WERI-Rb-1 (cell line): ENCODE measurements around the gene DNAJC3.
"Not testable (repeated sequence)": the region's sequence is repeated elsewhere in the genome, so short reads cannot be mapped to it uniquely, and the experiment has no call there.

ENCODE experiments used
- DNase-seq: peaks from one replicate; pipeline ENCODE4 v3.0.0-alpha.2; 2020
- H3K27ac ChIP-seq: fragments of 250-450 bp; sonication (Bioruptor Pico); 2 replicates; pipeline ENCODE4 v1.5.1; 2020; ENCODE audit warnings: mild to moderate bottlenecking, moderate library complexity
- H3K27me3 ChIP-seq: fragments of 250-450 bp; sonication (Bioruptor Pico); 2 replicates; pipeline ENCODE4 v1.5.1; 2021; ENCODE audit warnings: mild to moderate bottlenecking, low read depth, moderate library complexity; ENCODE audit not compliant: insufficient read depth, severe bottlenecking
- H3K36me3 ChIP-seq: fragments of 250-450 bp; sonication (Bioruptor Pico); 2 replicates; pipeline ENCODE4 v1.5.1; 2020; ENCODE audit warnings: mild to moderate bottlenecking, moderate library complexity
- H3K4me3 ChIP-seq: 2 replicates; pipeline ENCODE4 v1.5.1; 2011; ENCODE audit warnings: low read depth, mild to moderate bottlenecking, control low read depth, low read length
- H3K9me3 ChIP-seq: fragments of 250-450 bp; sonication (Bioruptor Pico); 2 replicates; pipeline ENCODE4 v1.5.1; 2021; ENCODE audit warnings: mild to moderate bottlenecking, moderate library complexity; ENCODE audit not compliant: severe bottlenecking
- TF ChIP-seq, protein P1 (sequence below): IDR thresholded peaks from 2 replicates; pipeline ENCODE4 v1.5.1; 2011; ENCODE audit warnings: low read depth, mild to moderate bottlenecking, control low read depth, inconsistent platforms, low read length

DNAJC3 gene

DNA sequence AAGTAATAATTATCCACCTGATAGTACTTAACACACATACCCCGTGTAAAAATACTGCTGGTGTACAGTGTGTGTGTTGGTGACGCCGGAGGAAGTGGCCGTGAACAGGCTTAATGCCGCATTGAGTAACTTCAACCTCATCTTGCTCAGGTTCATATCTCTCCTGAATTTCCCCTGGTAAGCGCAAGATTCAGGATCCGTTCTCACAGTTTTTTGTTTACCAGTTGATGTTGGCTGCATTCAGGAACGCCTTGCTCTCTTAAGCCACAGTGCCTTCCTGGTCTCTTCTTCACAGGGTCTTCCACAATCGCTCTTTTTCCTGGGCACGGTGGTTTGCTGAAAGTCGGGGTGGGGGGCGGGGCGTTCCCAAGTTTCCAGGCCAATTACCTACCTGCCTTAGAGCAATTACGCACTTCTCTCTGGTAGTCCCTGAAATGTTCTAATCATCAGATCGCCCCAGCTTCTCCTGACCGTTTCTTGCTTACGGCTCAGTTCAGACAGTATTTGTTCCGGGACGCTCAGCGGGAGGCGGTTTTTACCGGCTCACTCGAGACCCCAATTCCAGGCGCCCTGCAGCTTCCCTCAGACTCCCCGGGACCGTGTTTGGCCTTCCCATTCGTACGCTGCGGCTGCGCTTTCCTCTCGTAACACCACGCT is 706 bp upstream of the DNAJC3 start:
- TF ChIP-seq, protein P1, sequence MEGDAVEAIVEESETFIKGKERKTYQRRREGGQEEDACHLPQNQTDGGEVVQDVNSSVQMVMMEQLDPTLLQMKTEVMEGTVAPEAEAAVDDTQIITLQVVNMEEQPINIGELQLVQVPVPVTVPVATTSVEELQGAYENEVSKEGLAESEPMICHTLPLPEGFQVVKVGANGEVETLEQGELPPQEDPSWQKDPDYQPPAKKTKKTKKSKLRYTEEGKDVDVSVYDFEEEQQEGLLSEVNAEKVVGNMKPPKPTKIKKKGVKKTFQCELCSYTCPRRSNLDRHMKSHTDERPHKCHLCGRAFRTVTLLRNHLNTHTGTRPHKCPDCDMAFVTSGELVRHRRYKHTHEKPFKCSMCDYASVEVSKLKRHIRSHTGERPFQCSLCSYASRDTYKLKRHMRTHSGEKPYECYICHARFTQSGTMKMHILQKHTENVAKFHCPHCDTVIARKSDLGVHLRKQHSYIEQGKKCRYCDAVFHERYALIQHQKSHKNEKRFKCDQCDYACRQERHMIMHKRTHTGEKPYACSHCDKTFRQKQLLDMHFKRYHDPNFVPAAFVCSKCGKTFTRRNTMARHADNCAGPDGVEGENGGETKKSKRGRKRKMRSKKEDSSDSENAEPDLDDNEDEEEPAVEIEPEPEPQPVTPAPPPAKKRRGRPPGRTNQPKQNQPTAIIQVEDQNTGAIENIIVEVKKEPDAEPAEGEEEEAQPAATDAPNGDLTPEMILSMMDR = no peak
- H3K27me3 ChIP-seq = no peaks in the 10 kb centered on the region
- H3K27ac ChIP-seq = peak overlapping the region; percentile 93
- DNase-seq = peak; percentile 48
- H3K36me3 ChIP-seq = peaks cover 7% of the 10 kb centered on the region
- peak overlapping the region; percentile 98 for H3K4me3 ChIP-seq
- H3K9me3 ChIP-seq = peaks cover 4% of the 10 kb centered on the region

- Histone ChIP-seq H3K36me3 (peaks cover 4% of the 10 kb centered on the region), H3K27ac (peak overlapping the region; percentile 84), H3K9me3 (no peaks in the 10 kb centered on the region), H3K27me3 (no peaks in the 10 kb centered on the region), H3K4me3 (peak overlapping the region; percentile 98)
- no peak for DNase-seq
- TF ChIP-seq, protein P1 = no peak
These were observed 776 bp downstream of the DNAJC3 start for GRCh38 chr13:95677564-95678266.

DNA sequence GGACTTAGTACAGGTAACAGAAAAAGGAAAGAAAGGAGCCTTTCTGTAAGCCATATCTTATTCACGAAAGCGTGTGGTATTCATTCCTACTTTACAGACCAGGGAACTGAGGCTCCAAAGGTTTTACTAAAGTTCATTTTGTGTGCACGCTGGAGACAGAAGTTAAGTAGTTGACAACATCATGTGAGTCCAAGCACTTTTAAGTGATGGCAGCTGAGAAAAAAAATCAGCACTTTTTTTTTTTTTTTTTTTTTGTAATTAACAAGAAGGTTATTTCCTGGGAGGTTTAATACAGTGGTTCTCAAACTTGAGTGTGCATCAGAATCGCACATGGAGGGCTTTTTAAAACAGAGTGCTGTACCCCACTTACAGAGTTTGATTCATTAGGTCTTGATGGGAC is 2.0 kb downstream of the DNAJC3 start:
- no peak for DNase-seq
- H3K27ac ChIP-seq = no peak overlapping the region
- H3K4me3 ChIP-seq = no peak overlapping the region

DNA sequence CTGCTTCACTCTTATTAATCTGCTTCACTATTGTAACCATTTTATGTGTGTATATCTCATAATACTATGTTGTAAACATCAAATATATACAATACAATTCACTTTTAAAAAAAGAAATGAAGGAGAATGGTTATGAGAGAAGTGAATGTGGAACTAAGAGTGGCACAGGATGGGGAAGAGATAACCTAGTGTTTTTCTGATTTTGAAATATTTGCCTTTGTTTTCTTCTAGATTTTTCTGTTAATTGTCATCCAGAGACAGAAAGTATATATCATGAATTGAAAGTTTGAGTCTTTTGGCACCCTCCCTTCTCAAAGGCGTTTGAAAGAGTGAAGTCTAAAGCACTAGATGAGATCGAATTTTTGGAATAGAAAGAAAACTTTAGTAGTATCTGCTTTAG is 2.8 kb downstream of the DNAJC3 start:
- Histone ChIP-seq H3K27ac (no peak overlapping the region), H3K4me3 (no peak overlapping the region), H3K36me3 (peaks cover 4% of the 10 kb centered on the region), H3K27me3 (no peaks in the 10 kb centered on the region), H3K9me3 (no peaks in the 10 kb centered on the region)
- TF ChIP-seq, protein P1 = no peak
- DNase-seq = no peak

More for the DNA sequence above, 2.0 kb downstream of the DNAJC3 start:
- peaks cover 4% of the 10 kb centered on the region for H3K36me3 ChIP-seq
- H3K9me3 ChIP-seq = no peaks in the 10 kb centered on the region
- TF ChIP-seq, protein P1 = no peak
- H3K27me3 ChIP-seq = no peaks in the 10 kb centered on the region

DNA sequence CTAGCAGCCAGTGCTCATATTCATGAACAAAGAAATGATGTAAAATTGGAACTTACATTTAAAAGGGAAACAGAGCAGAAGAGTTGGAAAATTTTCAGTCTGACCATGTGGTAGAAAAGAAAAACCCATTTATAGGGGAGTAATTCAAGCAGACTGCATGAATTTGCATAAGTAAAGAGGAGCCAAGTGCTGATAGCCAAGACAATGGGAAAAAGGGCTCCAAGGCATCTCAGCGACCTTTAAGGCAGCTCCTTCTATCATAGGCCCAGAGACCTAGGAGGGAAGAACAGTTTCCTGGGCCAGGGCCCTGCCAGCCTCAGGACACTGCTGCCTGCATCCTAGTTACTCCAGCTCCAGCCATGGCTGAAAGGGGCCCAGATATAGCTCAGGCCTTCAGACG is 7.5 kb downstream of the DNAJC3 start:
- Histone ChIP-seq H3K36me3 (no peaks in the 10 kb centered on the region; the same call in 1 of the 2 replicates), H3K4me3 (no peak overlapping the region), H3K9me3 (peaks cover 2% of the 10 kb centered on the region), H3K27me3 (no peaks in the 10 kb centered on the region), H3K27ac (no peak overlapping the region)
- TF ChIP-seq, protein P1 = no peak
- no peak for DNase-seq

- not testable (repeated sequence) for DNase-seq, H3K27me3 ChIP-seq, H3K9me3 ChIP-seq, H3K4me3 ChIP-seq, H3K36me3 ChIP-seq, H3K27ac ChIP-seq
These were observed 8.0 kb downstream of the DNAJC3 start for GRCh38 chr13:95684960-95685359.
